Posterior vena cava (tissue), 2 donors: ENCODE measurements around the gene LLCFC1. TPM values are rescaled to one million over a fixed set of nuclear protein-coding genes. Genes with fewer than 3 reads are reported as not detected.

ENCODE experiments used
- DNase-seq: peaks from one replicate; pipeline ENCODE4 v3.0.0-alpha.2; 2020; ENCODE audit warnings: low spot score
- intact Hi-C, 2 donors: fragments of 100-400 bp; cut with DNase I; formaldehyde crosslinking; loops; one replicate each; pipeline versions ENCODE4 v1.14.1 to v1.14.2; 2022 to 2023
- total RNA-seq, 2 donors: library from RNA; stranded (reverse); fragmentation: NEBNext Ultra II Directional; extraction: Animal tissue kit (Norgen Biotek cat#: 25700); gene quantifications; one replicate each; pipeline ENCODE4 v1.2.1, GENCODE V29; 2021
- donor health status: DM: yes; HTN: yes; CAD: no.
- donor health status: DM: yes; HTN: yes; CAD: no.

The LLCFC1 gene
- total RNA-seq, 2 donors from 2014 or later = not detected

GRCh38 chr7:142935941-142936565, 3.2 kb upstream of the LLCFC1 start:
- intact Hi-C loops = no loop called here
- DNase-seq = no peak

GRCh38 chr7:142938611-142939010, 673 bp upstream of the LLCFC1 start:
- DNase-seq = no peak
- intact Hi-C loops = no loop called here

- no peak for DNase-seq
- intact Hi-C loops = no loop called here
Observed at GRCh38 chr7:142940966-142941535, 1.8 kb downstream of the LLCFC1 start.

- no peak for DNase-seq
- intact Hi-C loops = no loop called here
Observed at GRCh38 chr7:142941541-142941940, 2.3 kb downstream of the LLCFC1 start.

GRCh38 chr7:142942746-142943145, 3.5 kb downstream of the LLCFC1 start:
- DNase-seq = no peak
- intact Hi-C loops = no loop called here

GRCh38 chr7:142943706-142944268, 4.5 kb downstream of the LLCFC1 start:
- no peak for DNase-seq
- intact Hi-C loops = no loop called here

- intact Hi-C loops = no loop called here
- DNase-seq = no peak
Observed at GRCh38 chr7:142945001-142945400, 5.7 kb downstream of the LLCFC1 start.

GRCh38 chr7:142948603-142949002, 9.3 kb downstream of the LLCFC1 start:
- intact Hi-C loops = no loop called here
- DNase-seq = no peak

GRCh38 chr7:142950235-142950634, 11.0 kb downstream of the LLCFC1 start:
- intact Hi-C loops = no loop called here

GRCh38 chr7:142954680-142955268, 15.5 kb downstream of the LLCFC1 start:
- intact Hi-C loops = no loop called here
- DNase-seq = no peak

More at GRCh38 chr7:142950235-142950634, 11.0 kb downstream of the LLCFC1 start:
- DNase-seq = no peak

- intact Hi-C loops = no loop called here
Observed at GRCh38 chr7:142956951-142957623, 17.8 kb downstream of the LLCFC1 start.

GRCh38 chr7:142957723-142958122, 18.4 kb downstream of the LLCFC1 start:
- intact Hi-C loops = no loop called here
- no peak for DNase-seq

More at GRCh38 chr7:142956951-142957623, 17.8 kb downstream of the LLCFC1 start:
- DNase-seq = no peak

- DNase-seq = no peak
Observed at GRCh38 chr7:142959202-142959601, 19.9 kb downstream of the LLCFC1 start.

GRCh38 chr7:142960955-142961512, 21.8 kb downstream of the LLCFC1 start:
- no peak for DNase-seq
- intact Hi-C loops = no loop called here

More at GRCh38 chr7:142959202-142959601, 19.9 kb downstream of the LLCFC1 start:
- intact Hi-C loops = no loop called here

GRCh38 chr7:142961595-142961972, 22.3 kb downstream of the LLCFC1 start:
- intact Hi-C loops = no loop called here
- no peak for DNase-seq

- no peak for DNase-seq
- intact Hi-C loops = no loop called here
Observed at GRCh38 chr7:142961973-142962926, 23.0 kb downstream of the LLCFC1 start, which contains the start of gene KEL. Gene KEL (minus strand): TSS chr7:142962363. CDS start chr7:142962206, 157 bp downstream.

GRCh38 chr7:142962991-142963390, 23.7 kb downstream of the LLCFC1 start:
- intact Hi-C loops = no loop called here
- DNase-seq = no peak

- intact Hi-C loops = no loop called here
- DNase-seq = no peak
Observed at GRCh38 chr7:142963993-142964392, 24.7 kb downstream of the LLCFC1 start.
